Measurements from ENCODE around the gene ARHGAP6.

The ARHGAP6 gene

GRCh38 chrX:11272290-11272689 is 393.4 kb downstream of the ARHGAP6 start:
- no peak overlapping the region for H3K27ac ChIP-seq (ENCODE audit: poor library complexity, severe bottlenecking)
- H3K4me1 ChIP-seq (ENCODE audit: insufficient read depth, poor library complexity, severe bottlenecking), result no peaks in the 10 kb centered on the region
- no peaks in the 10 kb centered on the region for H3K27me3 ChIP-seq (ENCODE audit: insufficient read depth, poor library complexity, severe bottlenecking)
- no peaks in the 10 kb centered on the region for H3K36me3 ChIP-seq (ENCODE audit: low read depth)
- no peaks in the 10 kb centered on the region for H3K9me3 ChIP-seq (ENCODE audit: severe bottlenecking)
- ATAC-seq (ENCODE audit: low read depth) (no peak), DNase-seq (ENCODE audit: low spot score) (no peak)
- no peak overlapping the region for H3K4me3 ChIP-seq (ENCODE audit: severe bottlenecking)
- TF ChIP-seq CTCF (IDR thresholded peaks at IDR 0.05; ENCODE audit: poor library complexity, severe bottlenecking), result no peak

GRCh38 chrX:11269996-11270395 is 395.7 kb downstream of the ARHGAP6 start:
- no peaks in the 10 kb centered on the region for H3K4me1 ChIP-seq (ENCODE audit: insufficient read depth, poor library complexity, severe bottlenecking)
- H3K27ac ChIP-seq (ENCODE audit: poor library complexity, severe bottlenecking), result no peak overlapping the region
- H3K9me3 ChIP-seq (ENCODE audit: severe bottlenecking), result no peaks in the 10 kb centered on the region
- no peak for TF ChIP-seq CTCF (IDR thresholded peaks at IDR 0.05; ENCODE audit: poor library complexity, severe bottlenecking)
- H3K4me3 ChIP-seq (ENCODE audit: severe bottlenecking), result no peak overlapping the region
- ATAC-seq (ENCODE audit: low read depth) (no peak), DNase-seq (ENCODE audit: low spot score) (no peak)
- no peaks in the 10 kb centered on the region for H3K27me3 ChIP-seq (ENCODE audit: insufficient read depth, poor library complexity, severe bottlenecking)
- no peaks in the 10 kb centered on the region for H3K36me3 ChIP-seq (ENCODE audit: low read depth)

GRCh38 chrX:11269006-11269405 is 396.7 kb downstream of the ARHGAP6 start:
- no peak for ATAC-seq (ENCODE audit: low read depth)
- no peak for TF ChIP-seq CTCF (IDR thresholded peaks at IDR 0.05; ENCODE audit: poor library complexity, severe bottlenecking)
- H3K36me3 ChIP-seq (ENCODE audit: low read depth), result no peaks in the 10 kb centered on the region

GRCh38 chrX:11267425-11267824 is 398.3 kb downstream of the ARHGAP6 start:
- ATAC-seq (ENCODE audit: low read depth) (no peak), DNase-seq (ENCODE audit: low spot score) (no peak)
- Histone ChIP-seq H3K36me3 (ENCODE audit: low read depth) (no peaks in the 10 kb centered on the region), H3K27me3 (ENCODE audit: insufficient read depth, poor library complexity, severe bottlenecking) (no peaks in the 10 kb centered on the region), H3K4me3 (ENCODE audit: severe bottlenecking) (no peak overlapping the region), H3K9me3 (ENCODE audit: severe bottlenecking) (no peaks in the 10 kb centered on the region), H3K4me1 (ENCODE audit: insufficient read depth, poor library complexity, severe bottlenecking) (no peaks in the 10 kb centered on the region), H3K27ac (ENCODE audit: poor library complexity, severe bottlenecking) (no peak overlapping the region)
- TF ChIP-seq CTCF (IDR thresholded peaks at IDR 0.05; ENCODE audit: poor library complexity, severe bottlenecking), result no peak

More at GRCh38 chrX:11269006-11269405, 396.7 kb downstream of the ARHGAP6 start:
- no peaks in the 10 kb centered on the region for H3K9me3 ChIP-seq (ENCODE audit: severe bottlenecking)
- H3K4me1 ChIP-seq (ENCODE audit: insufficient read depth, poor library complexity, severe bottlenecking), result no peaks in the 10 kb centered on the region
- no peak overlapping the region for H3K4me3 ChIP-seq (ENCODE audit: severe bottlenecking)
- no peaks in the 10 kb centered on the region for H3K27me3 ChIP-seq (ENCODE audit: insufficient read depth, poor library complexity, severe bottlenecking)
- no peak overlapping the region for H3K27ac ChIP-seq (ENCODE audit: poor library complexity, severe bottlenecking)
- no peak for DNase-seq (ENCODE audit: low spot score)

- Histone ChIP-seq H3K36me3 (ENCODE audit: low read depth) (no peaks in the 10 kb centered on the region), H3K27me3 (ENCODE audit: insufficient read depth, poor library complexity, severe bottlenecking) (no peaks in the 10 kb centered on the region), H3K4me1 (ENCODE audit: insufficient read depth, poor library complexity, severe bottlenecking) (no peaks in the 10 kb centered on the region), H3K4me3 (ENCODE audit: severe bottlenecking) (no peak overlapping the region), H3K27ac (ENCODE audit: poor library complexity, severe bottlenecking) (no peak overlapping the region), H3K9me3 (ENCODE audit: severe bottlenecking) (no peaks in the 10 kb centered on the region)
- no peak for TF ChIP-seq CTCF (IDR thresholded peaks at IDR 0.05; ENCODE audit: poor library complexity, severe bottlenecking)
- ATAC-seq (ENCODE audit: low read depth) (no peak), DNase-seq (ENCODE audit: low spot score) (no peak)
Observed at GRCh38 chrX:11266573-11267003, 399.1 kb downstream of the ARHGAP6 start.
